ENCODE measurements around the gene SOS1. TPM values are rescaled to one million over a fixed set of nuclear protein-coding genes. Genes with fewer than 3 reads are reported as not detected.
A peak's percentile ranks its signal among the peaks of the same experiment; 100 is the strongest.

Gene SOS1
- total RNA-seq, 1 donor from 2014 or later = 44.0 TPM

DNA sequence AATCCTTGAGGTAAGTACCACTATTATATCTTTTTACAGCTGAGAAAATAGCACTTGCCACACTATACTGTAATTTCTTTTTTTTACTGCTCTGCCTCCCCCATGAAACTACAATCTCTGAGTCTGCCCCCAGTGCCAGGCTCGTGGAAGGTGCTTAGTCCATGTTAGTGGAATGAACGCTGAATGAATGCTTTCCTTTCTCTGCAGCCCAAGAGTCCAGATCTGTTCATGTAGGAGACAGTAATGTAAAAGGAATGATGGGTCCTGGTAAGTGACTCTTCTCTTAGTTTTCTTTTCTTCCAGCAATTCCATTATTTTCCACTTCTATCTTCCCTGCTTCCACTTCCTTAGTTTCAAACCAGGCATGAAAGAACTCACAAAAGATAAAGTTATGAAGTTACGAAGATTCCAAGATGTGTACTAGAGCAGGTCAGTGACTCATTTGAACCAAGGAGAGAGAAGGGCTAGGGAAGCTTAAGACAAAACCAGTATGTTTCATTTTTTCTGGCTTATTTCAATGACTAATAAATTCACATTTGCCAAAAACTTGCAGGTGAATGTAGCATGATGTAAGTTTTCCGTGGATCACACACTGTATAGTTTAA, 185.2 kb downstream of the SOS1 start:
- no peaks in the 10 kb centered on the region for H3K27me3 ChIP-seq (ENCODE audit: insufficient read depth, low read length)
- Mint-ChIP-seq H3K27ac (ENCODE audit: unreplicated experiment) (peak overlapping the region; percentile 70), H3K36me3 (ENCODE audit: low read depth, unreplicated experiment) (no peaks in the 10 kb centered on the region), H3K4me3 (ENCODE audit: unreplicated experiment) (peak overlapping the region; percentile 55), H3K9me3 (ENCODE audit: unreplicated experiment) (no peaks in the 10 kb centered on the region), H3K27me3 (ENCODE audit: low read depth, unreplicated experiment) (no peaks in the 10 kb centered on the region), H3K4me1 (ENCODE audit: low read depth, unreplicated experiment) (peaks cover 15% of the 10 kb centered on the region)
- H3K79me2 ChIP-seq (ENCODE audit: insufficient read depth, low read length) = no peaks in the 10 kb centered on the region
- no peak overlapping the region for H2AFZ ChIP-seq (ENCODE audit: low read depth, low read length)
- no peaks in the 10 kb centered on the region for H3K4me1 ChIP-seq (ENCODE audit: insufficient read depth, low read length)
- TF ChIP-seq EZH2 (IDR thresholded peaks at IDR 0.05; ENCODE audit: insufficient read depth, low read length) (no peak), CTCF (IDR thresholded peaks at IDR 0.05; ENCODE audit: insufficient read depth, low read depth, low read length) (no peak)
- no peaks in the 10 kb centered on the region for H3K36me3 ChIP-seq (ENCODE audit: insufficient read depth, low read length)
- H3K4me2 ChIP-seq (ENCODE audit: low read length) = peak overlapping the region; percentile 76
- DNase-seq (ENCODE audit: low read depth) = peak; percentile 77
- H3K9me3 ChIP-seq (ENCODE audit: insufficient read depth, low read depth, low read length) = no peaks in the 10 kb centered on the region
- no peaks in the 10 kb centered on the region for H4K20me1 ChIP-seq (ENCODE audit: insufficient read depth, low read length)
- H3K9ac ChIP-seq (ENCODE audit: low read length) = no peak overlapping the region
- peak overlapping the region; percentile 27 for H3K4me3 ChIP-seq (ENCODE audit: insufficient read depth, low read depth, low read length)
- H3K27ac ChIP-seq (ENCODE audit: low read depth, low read length) = peak overlapping the region; percentile 34
- FAIRE-seq = no peak

DNA sequence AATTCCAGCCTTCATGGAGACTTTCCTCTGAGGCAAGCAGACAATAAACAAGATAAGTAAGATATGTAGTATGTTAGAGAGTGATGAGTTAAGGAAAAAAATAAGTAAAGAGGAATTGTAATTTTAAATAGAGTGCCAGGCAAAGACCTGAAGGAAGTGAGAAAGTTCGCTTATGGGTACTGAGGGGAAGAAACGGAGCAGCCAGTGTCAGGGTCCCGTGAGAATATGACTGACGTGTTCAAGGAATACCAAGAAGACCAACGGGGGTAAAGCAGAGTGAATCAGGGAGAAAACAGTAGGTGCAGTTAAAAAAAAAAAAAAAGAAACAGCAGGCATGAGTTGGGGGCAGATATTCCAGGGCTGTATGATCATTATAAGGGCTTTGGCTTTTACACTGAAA, 186.1 kb downstream of the SOS1 start:
- no peaks in the 10 kb centered on the region for H3K79me2 ChIP-seq (ENCODE audit: insufficient read depth, low read length)
- Mint-ChIP-seq H3K9me3 (ENCODE audit: unreplicated experiment) (no peaks in the 10 kb centered on the region), H3K4me3 (ENCODE audit: unreplicated experiment) (no peak overlapping the region), H3K36me3 (ENCODE audit: low read depth, unreplicated experiment) (no peaks in the 10 kb centered on the region), H3K27me3 (ENCODE audit: low read depth, unreplicated experiment) (no peaks in the 10 kb centered on the region), H3K27ac (ENCODE audit: unreplicated experiment) (no peak overlapping the region), H3K4me1 (ENCODE audit: low read depth, unreplicated experiment) (peaks cover 14% of the 10 kb centered on the region)
- H3K9me3 ChIP-seq (ENCODE audit: insufficient read depth, low read depth, low read length) = no peaks in the 10 kb centered on the region
- no peaks in the 10 kb centered on the region for H3K36me3 ChIP-seq (ENCODE audit: insufficient read depth, low read length)
- H3K4me3 ChIP-seq (ENCODE audit: insufficient read depth, low read depth, low read length) = no peak overlapping the region
- H3K27me3 ChIP-seq (ENCODE audit: insufficient read depth, low read length) = no peaks in the 10 kb centered on the region
- no peak overlapping the region for H2AFZ ChIP-seq (ENCODE audit: low read depth, low read length)
- no peak for TF ChIP-seq EZH2 (IDR thresholded peaks at IDR 0.05; ENCODE audit: insufficient read depth, low read length)
- TF ChIP-seq CTCF (IDR thresholded peaks at IDR 0.05; ENCODE audit: insufficient read depth, low read depth, low read length) = no peak
- H3K27ac ChIP-seq (ENCODE audit: low read depth, low read length) = no peak overlapping the region
- DNase-seq (ENCODE audit: low read depth) (no peak), FAIRE-seq (no peak)
- no peaks in the 10 kb centered on the region for H3K4me1 ChIP-seq (ENCODE audit: insufficient read depth, low read length)
- no peak overlapping the region for H3K9ac ChIP-seq (ENCODE audit: low read length)
- H4K20me1 ChIP-seq (ENCODE audit: insufficient read depth, low read length) = no peaks in the 10 kb centered on the region
- peak overlapping the region; percentile 76 for H3K4me2 ChIP-seq (ENCODE audit: low read length)

DNA sequence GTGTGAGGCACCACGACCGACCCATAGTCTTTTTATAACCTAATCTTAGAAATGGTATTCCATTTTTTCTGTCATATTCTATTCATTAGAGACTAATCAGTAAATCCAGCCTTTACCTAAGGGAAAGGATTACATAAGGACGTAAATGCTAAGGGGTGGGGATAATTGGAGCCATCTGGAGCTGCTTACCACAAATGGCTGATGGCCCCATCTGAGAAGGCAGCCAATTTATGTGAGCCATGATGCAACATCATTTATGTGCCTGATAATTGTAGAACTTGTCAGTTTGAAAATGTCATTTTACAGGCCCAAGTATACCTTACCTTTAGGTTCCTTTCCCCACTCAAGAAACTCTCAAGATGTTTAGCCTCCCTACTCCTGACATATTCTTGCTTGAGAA, 187.2 kb downstream of the SOS1 start:
- no peaks in the 10 kb centered on the region for H3K36me3 Mint-ChIP-seq (ENCODE audit: low read depth, unreplicated experiment)
- TF ChIP-seq CTCF (IDR thresholded peaks at IDR 0.05; ENCODE audit: insufficient read depth, low read depth, low read length) (no peak), EZH2 (IDR thresholded peaks at IDR 0.05; ENCODE audit: insufficient read depth, low read length) (no peak)
- no peaks in the 10 kb centered on the region for H3K36me3 ChIP-seq (ENCODE audit: insufficient read depth, low read length)
- FAIRE-seq (no peak), DNase-seq (ENCODE audit: low read depth) (peak; percentile 11)
- H4K20me1 ChIP-seq (ENCODE audit: insufficient read depth, low read length) = no peaks in the 10 kb centered on the region
- H3K79me2 ChIP-seq (ENCODE audit: insufficient read depth, low read length) = no peaks in the 10 kb centered on the region
- H3K4me1 Mint-ChIP-seq (ENCODE audit: low read depth, unreplicated experiment) = peaks cover 14% of the 10 kb centered on the region
- no peak overlapping the region for H3K4me3 ChIP-seq (ENCODE audit: insufficient read depth, low read depth, low read length)
- H3K4me1 ChIP-seq (ENCODE audit: insufficient read depth, low read length) = no peaks in the 10 kb centered on the region
- no peak overlapping the region for H2AFZ ChIP-seq (ENCODE audit: low read depth, low read length)
- no peaks in the 10 kb centered on the region for H3K9me3 ChIP-seq (ENCODE audit: insufficient read depth, low read depth, low read length)
- H3K27ac ChIP-seq (ENCODE audit: low read depth, low read length) = no peak overlapping the region
- H3K4me3 Mint-ChIP-seq (ENCODE audit: unreplicated experiment) = no peak overlapping the region
- H3K27ac Mint-ChIP-seq (ENCODE audit: unreplicated experiment) = no peak overlapping the region
- no peak overlapping the region for H3K4me2 ChIP-seq (ENCODE audit: low read length)
- no peaks in the 10 kb centered on the region for H3K9me3 Mint-ChIP-seq (ENCODE audit: unreplicated experiment)
- no peaks in the 10 kb centered on the region for H3K27me3 ChIP-seq (ENCODE audit: insufficient read depth, low read length)
- H3K9ac ChIP-seq (ENCODE audit: low read length) = no peak overlapping the region
- H3K27me3 Mint-ChIP-seq (ENCODE audit: low read depth, unreplicated experiment) = no peaks in the 10 kb centered on the region
